Aorta (tissue), 5 donors: ENCODE data around the gene MS4A14. TPM values are rescaled to one million over a fixed set of nuclear protein-coding genes. Genes with fewer than 3 reads are reported as not detected.

Experiments used
- ATAC-seq: fragments of 200-7000 bp; cut with Tn5 transposase; one replicate; pipeline ENCODE4 v1.9.1; 2022; ENCODE audit warnings: moderate library complexity; ENCODE audit not compliant: low FRiP score
- DNase-seq, 2 donors: peaks; one replicate each; pipeline ENCODE4 v3.0.0-alpha.2; 2020
- H3K27ac ChIP-seq, 2 donors: one replicate each; pipeline ENCODE4 v1.5.1; 2013; ENCODE audit warnings: low read length in 2 of 2, mild to moderate bottlenecking in 2 of 2, moderate library complexity in 2 of 2, control low read depth in 1 of 2, inconsistent platforms in 1 of 2, low read depth in 1 of 2
- H3K27me3 ChIP-seq, 2 donors: one replicate each; pipeline ENCODE4 v1.6.1; 2013; ENCODE audit warnings: control low read depth in 1 of 2, low read length in 1 of 2, mild to moderate bottlenecking in 1 of 2, moderate library complexity in 1 of 2; ENCODE audit not compliant: insufficient read depth in 2 of 2, control insufficient read depth in 1 of 2
- H3K36me3 ChIP-seq, 2 donors: one replicate each; pipeline ENCODE4 v1.6.1; 2013; ENCODE audit warnings: control low read depth in 1 of 2, low read length in 1 of 2, mild to moderate bottlenecking in 1 of 2; ENCODE audit not compliant: insufficient read depth in 2 of 2, control insufficient read depth in 1 of 2
- H3K4me1 ChIP-seq, 2 donors: one replicate each; pipeline ENCODE4 v1.6.1; 2013; ENCODE audit warnings: low read length in 2 of 2, control low read depth in 1 of 2, mild to moderate bottlenecking in 1 of 2, moderate library complexity in 1 of 2; ENCODE audit not compliant: insufficient read depth in 2 of 2, control insufficient read depth in 1 of 2
- H3K4me3 ChIP-seq, 2 donors: one replicate each; pipeline ENCODE4 v1.5.1; 2013; ENCODE audit warnings: low read length in 2 of 2, control low read depth in 1 of 2, mild to moderate bottlenecking in 1 of 2
- H3K9me3 ChIP-seq: one replicate; pipeline ENCODE4 v1.6.1; 2013; ENCODE audit warnings: mild to moderate bottlenecking, low read length; ENCODE audit not compliant: control insufficient read depth
- WGBS, 2 donors: extraction: QIAGEN DNeasy Blood & Tissue Kit; methylation state at CpG; one replicate each; pipeline ENCODE4 v1.1.7; 2013; 5-methylcytosine and 5-hydroxymethylcytosine counted together
- intact Hi-C, 2 donors: fragments of 100-400 bp; cut with DNase I; formaldehyde crosslinking; loops; one replicate each; pipeline versions ENCODE4 v1.14.2 to v1.15.0; 2022
- long read RNA-seq, 2 donors: library from polyadenylated mRNA; unstranded; transcript quantifications; one replicate each; pipeline ENCODE4 v2.0.0, GENCODE V29; 2020 to 2021
- polyA plus RNA-seq, 2 donors: library from polyadenylated mRNA; stranded (reverse); fragments of 200-250 nt; gene quantifications; one replicate each; pipeline ENCODE4 v1.2.3, GENCODE V29; 2013
- total RNA-seq, 2 donors: library from RNA; stranded (reverse); fragmentation: NEBNext Ultra II Directional; extraction: Animal tissue kit (Norgen Biotek cat#: 25700); gene quantifications; one replicate each; pipeline ENCODE4 v1.2.1, GENCODE V29; 2021
- donor health status: healthy with polysubstance abuse.
- donor health status: Bipolar disorder and iron deficiency.
- donor health status: DM: no; HTN: no; CAD: no.
- donor health status: DM: no; HTN: no; CAD: no.
- donor health status: DM: yes; HTN: yes; CAD: no.

The MS4A14 gene
- total RNA-seq (10 to 100 TPM in 1 of 2 donors, 1 to 10 TPM in 1; 4.1 to 13.7 TPM), polyA plus RNA-seq (under 1 TPM in 1 of 2 donors, not detected in 1; 0.63 TPM)
- long read RNA-seq, donor 1, partial matches to known transcripts, result 0 of 9 reads
- long read RNA-seq, donor 1, other reads (novel, unspliced or antisense), result 9 of 9 reads
- long read RNA-seq, donor 2, partial matches to known transcripts, result 1 of 9 reads
- long read RNA-seq, donor 2, other reads (novel, unspliced or antisense), result 8 of 9 reads

- Histone ChIP-seq H3K4me1 (no peaks in the 10 kb centered on the region), H3K9me3 (no peaks in the 10 kb centered on the region), H3K27me3 (no peaks in the 10 kb centered on the region), H3K4me3 (no peak within 1 kb of the TSS), H3K36me3 (no peaks in the 10 kb centered on the region), H3K27ac (no peak within 1 kb of the TSS)
- WGBS, 2 donors, result 70 to 74% methylated on average over 3 of the region's 3 CpGs
- intact Hi-C loops, result no loop called here
- DNase-seq, result no peak
- ATAC-seq, result no peak
Measured at GRCh38 chr11:60396382-60396781, at the start of gene MS4A14. MS4A14 (plus strand) TSS chr11:60396459; CDS start chr11:60396579, 120 bp downstream.

GRCh38 chr11:60347084-60347797 lies 49.0 kb upstream of the MS4A14 start:
- DNase-seq, result no peak

GRCh38 chr11:60348116-60348515 lies 48.1 kb upstream of the MS4A14 start:
- no peak for DNase-seq
- no peak for ATAC-seq
- Histone ChIP-seq H3K4me1 (no peaks in the 10 kb centered on the region), H3K27me3 (no peaks in the 10 kb centered on the region), H3K9me3 (no peaks in the 10 kb centered on the region), H3K4me3 (no peak overlapping the region), H3K36me3 (no peaks in the 10 kb centered on the region), H3K27ac (no peak overlapping the region)
- WGBS, 2 donors, result 59 to 66% methylated on average over 2 of the region's 2 CpGs
- intact Hi-C loops, result no loop called here

More at GRCh38 chr11:60347084-60347797, 49.0 kb upstream of the MS4A14 start:
- WGBS, 2 donors, result 92 to 93% methylated on average over 2 of the region's 2 CpGs
- intact Hi-C loops, result no loop called here
- Histone ChIP-seq H3K9me3 (no peaks in the 10 kb centered on the region), H3K4me3 (no peak overlapping the region), H3K27me3 (no peaks in the 10 kb centered on the region), H3K27ac (no peak overlapping the region), H3K36me3 (no peaks in the 10 kb centered on the region), H3K4me1 (no peaks in the 10 kb centered on the region)
- ATAC-seq, result no peak

GRCh38 chr11:60349990-60350389 lies 46.3 kb upstream of the MS4A14 start:
- no peak for ATAC-seq
- WGBS, 2 donors, result 69 to 82% methylated on average over 1 of the region's 1 CpG
- Histone ChIP-seq H3K27ac (no peak overlapping the region), H3K4me1 (no peaks in the 10 kb centered on the region), H3K9me3 (no peaks in the 10 kb centered on the region), H3K27me3 (no peaks in the 10 kb centered on the region), H3K36me3 (no peaks in the 10 kb centered on the region), H3K4me3 (no peak overlapping the region)
- no peak for DNase-seq
- intact Hi-C loops, result no loop called here

- Histone ChIP-seq H3K27me3 (no peaks in the 10 kb centered on the region), H3K9me3 (peaks cover 2% of the 10 kb centered on the region), H3K4me1 (no peaks in the 10 kb centered on the region), H3K4me3 (no peak overlapping the region), H3K36me3 (no peaks in the 10 kb centered on the region), H3K27ac (no peak overlapping the region)
- 23 to 25% methylated on average over 2 of the region's 2 CpGs for WGBS, 2 donors
- DNase-seq, result no peak
- ATAC-seq, result no peak
- intact Hi-C loops, result no loop called here
Measured at GRCh38 chr11:60357771-60358170, 38.5 kb upstream of the MS4A14 start.

GRCh38 chr11:60360621-60361020 lies 35.6 kb upstream of the MS4A14 start:
- 79 to 88% methylated on average over 4 of the region's 4 CpGs for WGBS, 2 donors

GRCh38 chr11:60362241-60362640 lies 34.0 kb upstream of the MS4A14 start:
- Histone ChIP-seq H3K27ac (no peak overlapping the region), H3K36me3 (no peaks in the 10 kb centered on the region), H3K4me1 (no peaks in the 10 kb centered on the region), H3K27me3 (no peaks in the 10 kb centered on the region), H3K9me3 (peaks cover 2% of the 10 kb centered on the region), H3K4me3 (no peak overlapping the region)
- ATAC-seq (no peak), DNase-seq (no peak)
- intact Hi-C loops, result no loop called here
- WGBS, 2 donors, result 36 to 45% methylated on average over 1 of the region's 1 CpG

More at GRCh38 chr11:60360621-60361020, 35.6 kb upstream of the MS4A14 start:
- no peaks in the 10 kb centered on the region for H3K27me3 ChIP-seq
- peaks cover 2% of the 10 kb centered on the region for H3K9me3 ChIP-seq
- ATAC-seq, result no peak
- H3K27ac ChIP-seq, result no peak overlapping the region
- no peak for DNase-seq
- no peak overlapping the region for H3K4me3 ChIP-seq
- intact Hi-C loops, result no loop called here
- H3K36me3 ChIP-seq, result no peaks in the 10 kb centered on the region
- H3K4me1 ChIP-seq, result no peaks in the 10 kb centered on the region

GRCh38 chr11:60363542-60364470 lies 32.5 kb upstream of the MS4A14 start:
- intact Hi-C loops, result no loop called here
- H3K27me3 ChIP-seq, result no peaks in the 10 kb centered on the region
- DNase-seq (peak in 1 of 2 donors; percentile 57), ATAC-seq (peak; percentile 80)
- 50 to 60% methylated on average over 7 of the region's 7 CpGs for WGBS, 2 donors
- H3K9me3 ChIP-seq, result peaks cover 2% of the 10 kb centered on the region
- no peaks in the 10 kb centered on the region for H3K36me3 ChIP-seq
- no peak overlapping the region for H3K27ac ChIP-seq
- no peaks in the 10 kb centered on the region for H3K4me1 ChIP-seq
- no peak overlapping the region for H3K4me3 ChIP-seq
